SH-SY5Y (cell line): ENCODE measurements around the gene PCAT6.
A peak's percentile ranks its signal among the peaks of the same experiment; 100 is the strongest.

Experiments
- GATA2 ChIP-seq: IDR thresholded peaks from 2 replicates; pipeline ENCODE4 v1.6.1; 2011; ENCODE audit warnings: mild to moderate bottlenecking, low read depth, low read length
- GATA3 ChIP-seq: IDR thresholded peaks from 2 replicates; pipeline ENCODE4 v1.6.1; 2011; ENCODE audit warnings: low read depth, mild to moderate bottlenecking, low read length, moderate library complexity

Gene PCAT6

GRCh38 chr1:202810615-202811295, at the start of gene PCAT6:
Gene PCAT6, plus strand, starts transcription at chr1:202810954.
- TF ChIP-seq GATA3 (no peak), GATA2 (peak; percentile 77; the same call in 1 of the 2 replicates)

GRCh38 chr1:202762019-202762418, 48.7 kb upstream of the PCAT6 start:
- TF ChIP-seq GATA3 (no peak), GATA2 (no peak)

- TF ChIP-seq GATA2: no peak
- TF ChIP-seq GATA3: no peak
Measured at GRCh38 chr1:202765721-202766120, 45.0 kb upstream of the PCAT6 start.

GRCh38 chr1:202770135-202770534, 40.6 kb upstream of the PCAT6 start:
- TF ChIP-seq GATA2 (no peak), GATA3 (no peak)

GRCh38 chr1:202781180-202781579, 29.6 kb upstream of the PCAT6 start:
- TF ChIP-seq GATA2: no peak
- TF ChIP-seq GATA3: no peak

GRCh38 chr1:202786804-202787203, 23.9 kb upstream of the PCAT6 start:
- TF ChIP-seq GATA3: no peak
- no peak for TF ChIP-seq GATA2

- TF ChIP-seq GATA2: no peak
- TF ChIP-seq GATA3: no peak
Measured at GRCh38 chr1:202788800-202789199, 22.0 kb upstream of the PCAT6 start.

GRCh38 chr1:202791077-202791747, 19.5 kb upstream of the PCAT6 start:
- TF ChIP-seq GATA3 (no peak), GATA2 (no peak)

- TF ChIP-seq GATA2 (no peak), GATA3 (no peak)
Measured at GRCh38 chr1:202794051-202794740, 16.6 kb upstream of the PCAT6 start.

- no peak for TF ChIP-seq GATA3
- TF ChIP-seq GATA2: no peak
Measured at GRCh38 chr1:202796670-202797069, 14.1 kb upstream of the PCAT6 start.

GRCh38 chr1:202798260-202798659, 12.5 kb upstream of the PCAT6 start:
- TF ChIP-seq GATA3: no peak
- no peak for TF ChIP-seq GATA2

GRCh38 chr1:202798792-202799331, 11.9 kb upstream of the PCAT6 start:
- no peak for TF ChIP-seq GATA2
- no peak for TF ChIP-seq GATA3

GRCh38 chr1:202800742-202801141, 10.0 kb upstream of the PCAT6 start:
- TF ChIP-seq GATA3 (no peak), GATA2 (no peak)

GRCh38 chr1:202801175-202801574, 9.6 kb upstream of the PCAT6 start:
- TF ChIP-seq GATA3 (no peak), GATA2 (no peak)

- no peak for TF ChIP-seq GATA3
- no peak for TF ChIP-seq GATA2
Measured at GRCh38 chr1:202802034-202802433, 8.7 kb upstream of the PCAT6 start.
